GM18907 (cell line): Measurements from ENCODE around the gene GNG13.
"Not testable (repeated sequence)": the region's sequence is repeated elsewhere in the genome, so short reads cannot be mapped to it uniquely, and the experiment has no call there.

Experiments used
- ATAC-seq: cut with Tn5 transposase; IDR thresholded peaks from one replicate; pipeline ENCODE4 v1.9.1; 2021; ENCODE audit warnings: mild to moderate bottlenecking, moderate library complexity; ENCODE audit not compliant: unreplicated experiment

Gene GNG13

DNA sequence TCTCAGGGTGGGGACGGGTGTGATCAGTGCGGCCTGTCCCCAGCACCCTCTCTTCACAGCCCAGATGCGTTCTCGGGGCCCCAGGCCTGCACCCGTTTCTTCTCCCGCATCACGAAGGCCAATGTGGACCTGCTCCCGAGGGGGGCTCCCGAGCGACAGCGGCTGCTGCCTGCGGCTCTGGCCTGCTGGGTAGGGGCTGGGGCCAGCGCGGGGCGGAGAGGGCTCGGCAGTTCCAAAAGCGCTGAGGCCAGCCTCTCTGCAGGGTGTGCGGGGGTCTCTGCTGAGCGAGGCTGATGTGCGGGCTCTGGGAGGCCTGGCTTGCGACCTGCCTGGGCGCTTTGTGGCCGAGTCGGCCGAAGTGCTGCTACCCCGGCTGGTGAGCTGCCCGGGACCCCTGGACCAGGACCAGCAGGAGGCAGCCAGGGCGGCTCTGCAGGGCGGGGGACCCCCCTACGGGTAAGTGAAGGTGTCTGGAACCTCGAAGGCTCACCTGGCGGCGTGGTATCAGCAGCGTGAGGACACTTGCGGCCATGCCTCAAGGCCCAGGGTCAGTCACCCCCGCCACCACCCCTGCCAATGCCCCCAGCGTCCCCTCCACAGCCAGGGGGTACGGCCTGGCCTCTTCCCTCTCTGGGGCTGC, 35.6 kb downstream of the GNG13 start:
- no peak for ATAC-seq

GRCh38 chr16:764184-764750, 36.3 kb downstream of the GNG13 start:
- no peak for ATAC-seq

GRCh38 chr16:763369-764183, 37.0 kb downstream of the GNG13 start:
- ATAC-seq = no peak

GRCh38 chr16:762595-763268, 37.8 kb downstream of the GNG13 start:
- ATAC-seq = no peak

GRCh38 chr16:761625-762513, 38.7 kb downstream of the GNG13 start:
- no peak for ATAC-seq

GRCh38 chr16:760545-761343, 39.8 kb downstream of the GNG13 start, which contains the start of gene MSLN:
Gene MSLN (plus strand): TSS chr16:760734. CDS start chr16:762681, 1,947 bp downstream.
- no peak for ATAC-seq

DNA sequence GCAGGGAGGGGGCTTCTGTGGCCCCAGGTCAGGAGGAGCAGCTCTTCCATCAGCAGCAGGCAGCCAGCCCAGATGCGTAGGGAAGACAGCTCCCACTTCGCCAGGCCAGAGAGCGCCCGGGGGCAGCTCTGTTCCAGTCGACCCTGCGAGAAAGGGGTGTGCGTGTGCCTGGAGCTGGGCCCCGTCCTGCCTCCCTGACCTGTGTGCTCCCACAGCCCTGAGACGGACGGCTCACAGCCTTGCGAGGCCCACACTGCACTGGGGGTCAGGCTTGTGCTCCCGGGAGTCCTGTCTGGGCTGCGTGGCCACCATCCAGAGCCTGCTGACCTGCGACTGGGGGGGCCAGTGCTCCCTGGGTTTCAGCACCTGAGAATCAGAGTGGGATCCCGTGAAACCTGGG, 40.5 kb downstream of the GNG13 start:
- no peak for ATAC-seq

DNA sequence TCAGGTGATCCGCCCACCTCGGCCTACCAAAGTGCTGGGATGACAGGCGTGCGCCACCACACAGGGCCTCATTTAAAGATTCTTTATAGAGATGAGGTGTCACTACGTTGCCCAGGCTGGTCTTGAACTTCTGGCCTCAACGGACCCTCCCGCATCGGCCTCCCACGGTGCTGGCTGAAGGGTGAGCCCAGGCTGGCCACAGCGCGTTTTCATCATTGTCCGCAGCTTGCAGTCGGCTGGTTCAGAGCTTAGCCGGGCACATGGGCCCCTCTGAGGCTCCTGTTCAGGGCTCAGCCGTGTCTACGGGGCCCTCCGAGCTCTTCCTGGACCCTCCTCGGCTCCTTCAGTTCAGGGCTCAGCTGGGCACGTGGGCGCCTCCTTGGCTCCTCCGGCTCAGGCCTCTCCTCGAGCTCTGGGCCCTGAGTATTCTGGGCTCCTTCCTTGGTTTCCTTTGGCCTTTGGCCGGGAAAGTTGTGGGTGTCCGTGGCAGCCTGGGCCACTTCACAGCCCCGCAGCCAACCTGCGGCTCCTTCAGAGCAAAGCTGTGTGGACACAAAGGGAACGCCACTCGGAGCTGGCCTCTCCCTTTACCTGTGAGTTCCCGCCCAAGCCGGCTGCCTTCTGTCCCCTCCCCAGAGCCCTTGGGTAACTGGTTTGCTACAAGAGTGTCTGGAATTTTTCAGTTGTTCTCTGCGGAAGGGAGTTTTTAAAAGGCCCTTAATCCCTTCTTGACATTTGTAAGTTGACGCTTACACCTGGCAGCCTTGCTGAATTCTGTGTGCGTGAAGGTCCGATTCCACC, 41.2 kb downstream of the GNG13 start:
- no peak for ATAC-seq

GRCh38 chr16:756428-756827, 44.1 kb downstream of the GNG13 start:
- ATAC-seq = no peak

DNA sequence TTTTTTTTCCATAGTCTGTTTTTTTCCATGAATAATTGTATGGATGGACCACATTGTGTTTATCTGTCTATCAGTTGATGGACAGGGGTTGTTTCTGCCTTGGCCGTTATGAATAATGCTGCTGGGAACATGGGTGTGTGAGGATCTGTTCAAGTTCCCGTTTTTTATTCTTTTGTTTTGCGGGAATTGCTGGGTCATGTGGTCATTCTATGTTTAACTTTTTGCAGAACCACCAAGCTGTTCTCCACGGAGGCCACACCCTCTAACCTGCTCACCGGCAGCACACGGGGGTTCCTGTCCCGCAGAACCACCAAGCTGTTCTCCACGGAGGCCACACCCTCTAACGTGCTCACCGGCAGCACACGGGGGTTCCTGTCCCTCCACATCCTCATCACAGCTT, 45.9 kb downstream of the GNG13 start:
- no peak for ATAC-seq

GRCh38 chr16:754121-754607, 46.4 kb downstream of the GNG13 start:
- ATAC-seq = not testable (repeated sequence)

DNA sequence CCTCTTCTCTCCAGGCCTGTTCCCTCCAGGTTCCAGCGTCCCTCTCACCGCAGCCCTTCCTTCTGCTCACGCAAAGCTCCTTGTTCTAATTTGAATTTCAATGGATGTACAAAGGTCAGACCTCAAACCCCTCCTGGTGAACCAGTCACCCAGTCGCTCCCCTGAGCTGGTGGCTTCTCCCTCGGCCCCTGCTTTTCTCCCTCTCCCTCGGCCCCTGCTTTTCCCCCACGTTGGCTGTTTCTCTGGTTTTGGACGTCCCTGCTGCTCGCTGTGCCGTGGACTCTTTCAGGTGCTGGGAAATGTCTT, 48.6 kb downstream of the GNG13 start:
- no peak for ATAC-seq

GRCh38 chr16:751152-752006, 49.2 kb downstream of the GNG13 start:
- ATAC-seq = no peak

- no peak for ATAC-seq
Observed at GRCh38 chr16:750485-750884, 50.0 kb downstream of the GNG13 start.

GRCh38 chr16:749010-749409, 51.5 kb downstream of the GNG13 start:
- ATAC-seq = no peak
